Measurements from ENCODE around the gene PRPS2. TPM values are rescaled to one million over a fixed set of nuclear protein-coding genes. Genes with fewer than 3 reads are reported as not detected.

The PRPS2 gene
- total RNA-seq, 1 donor = 30.2 TPM

DNA sequence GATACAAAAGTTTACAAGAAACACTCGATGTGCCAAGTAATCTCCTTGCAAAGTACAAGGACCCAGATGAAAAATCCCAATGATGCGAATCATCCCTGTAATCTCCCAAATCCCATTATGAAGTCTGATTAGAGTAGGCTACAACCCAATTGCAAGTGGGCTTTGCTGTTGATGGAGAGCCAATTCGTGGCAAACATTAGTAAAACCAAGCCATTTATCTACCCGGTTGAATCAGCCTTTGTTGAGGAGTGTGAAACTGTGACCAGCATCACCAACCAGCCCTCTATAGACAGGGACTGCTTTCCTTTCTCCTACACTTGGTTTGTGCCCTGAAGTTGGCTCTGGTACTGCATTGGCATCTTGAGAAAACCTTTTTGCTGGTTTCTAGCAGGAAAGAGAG is 1.2 kb upstream of the PRPS2 start:
- DNase-seq (ENCODE audit: low read depth) = no peak
- TF ChIP-seq, protein P1, sequence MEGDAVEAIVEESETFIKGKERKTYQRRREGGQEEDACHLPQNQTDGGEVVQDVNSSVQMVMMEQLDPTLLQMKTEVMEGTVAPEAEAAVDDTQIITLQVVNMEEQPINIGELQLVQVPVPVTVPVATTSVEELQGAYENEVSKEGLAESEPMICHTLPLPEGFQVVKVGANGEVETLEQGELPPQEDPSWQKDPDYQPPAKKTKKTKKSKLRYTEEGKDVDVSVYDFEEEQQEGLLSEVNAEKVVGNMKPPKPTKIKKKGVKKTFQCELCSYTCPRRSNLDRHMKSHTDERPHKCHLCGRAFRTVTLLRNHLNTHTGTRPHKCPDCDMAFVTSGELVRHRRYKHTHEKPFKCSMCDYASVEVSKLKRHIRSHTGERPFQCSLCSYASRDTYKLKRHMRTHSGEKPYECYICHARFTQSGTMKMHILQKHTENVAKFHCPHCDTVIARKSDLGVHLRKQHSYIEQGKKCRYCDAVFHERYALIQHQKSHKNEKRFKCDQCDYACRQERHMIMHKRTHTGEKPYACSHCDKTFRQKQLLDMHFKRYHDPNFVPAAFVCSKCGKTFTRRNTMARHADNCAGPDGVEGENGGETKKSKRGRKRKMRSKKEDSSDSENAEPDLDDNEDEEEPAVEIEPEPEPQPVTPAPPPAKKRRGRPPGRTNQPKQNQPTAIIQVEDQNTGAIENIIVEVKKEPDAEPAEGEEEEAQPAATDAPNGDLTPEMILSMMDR (IDR thresholded peaks at IDR 0.05; ENCODE audit: insufficient read depth, low read depth, low read length) = no peak
- no peak overlapping the region for H3K4me3 ChIP-seq (ENCODE audit: low read depth, low read length)

DNA sequence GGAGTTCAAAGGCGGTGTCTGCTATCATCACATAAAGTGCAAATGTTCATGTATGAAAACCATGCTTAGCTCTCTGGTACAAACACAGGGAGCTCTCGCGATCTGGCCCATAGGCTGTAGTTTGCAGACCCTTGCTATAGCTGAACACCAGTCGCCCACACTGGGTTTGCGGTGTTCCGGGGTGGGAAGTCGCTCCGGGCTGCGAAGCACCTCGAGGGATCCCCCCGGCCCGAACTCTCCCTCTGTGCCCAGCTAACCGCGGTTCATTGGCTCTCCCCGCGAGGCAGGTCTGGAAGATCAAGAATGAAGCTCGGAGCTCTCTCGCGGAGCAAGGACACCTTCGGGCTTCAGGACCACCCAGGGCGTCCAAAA is 341 bp upstream of the PRPS2 start:
- no peak for DNase-seq (ENCODE audit: low read depth)
- TF ChIP-seq, protein P1 (IDR thresholded peaks at IDR 0.05; ENCODE audit: insufficient read depth, low read depth, low read length) = no peak
- H3K4me3 ChIP-seq (ENCODE audit: low read depth, low read length) = peak overlapping the region; percentile 73

DNA sequence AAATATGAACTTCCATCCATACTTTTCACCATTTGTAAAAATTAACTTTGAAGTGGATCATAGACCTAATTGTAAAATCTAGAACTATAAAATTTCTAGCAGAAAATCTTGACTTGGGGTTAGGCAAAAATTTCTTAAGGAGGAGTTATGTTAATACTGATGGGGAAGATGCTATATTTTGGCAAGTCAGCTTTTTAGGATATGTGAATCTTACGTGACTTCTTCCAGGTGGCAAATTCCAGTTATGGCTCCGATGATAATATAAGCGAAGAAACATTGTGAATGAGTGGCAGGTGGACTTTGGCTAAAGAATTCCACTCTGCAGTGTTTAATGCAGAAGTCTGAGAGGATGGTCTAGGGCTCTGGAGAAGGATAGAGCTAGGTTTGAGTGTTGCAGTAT is 1.5 kb downstream of the PRPS2 start:
- no peak overlapping the region for H3K4me3 ChIP-seq (ENCODE audit: low read depth, low read length)
- DNase-seq (ENCODE audit: low read depth) = no peak
- TF ChIP-seq, protein P1 (IDR thresholded peaks at IDR 0.05; ENCODE audit: insufficient read depth, low read depth, low read length) = no peak

DNA sequence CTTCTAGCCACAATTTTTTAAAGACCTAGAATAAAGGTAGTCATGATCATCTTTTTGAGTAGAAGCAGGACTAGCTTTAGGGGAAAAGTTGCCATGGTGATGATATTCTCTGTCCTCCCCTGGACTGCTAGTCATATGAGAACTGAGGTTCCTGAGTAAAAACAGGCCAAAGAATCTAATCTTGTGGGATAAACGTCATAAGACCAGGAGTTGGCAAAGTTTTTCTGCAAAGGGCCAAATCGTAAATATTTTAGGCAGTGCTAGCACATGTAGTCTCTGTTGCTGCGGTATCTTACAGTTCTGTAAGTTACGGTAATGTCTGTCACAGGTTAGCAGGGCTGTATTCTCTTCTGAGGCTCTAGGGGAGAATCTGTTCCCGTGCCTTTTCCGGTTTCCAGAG is 3.4 kb downstream of the PRPS2 start:
- peak; percentile 84 for DNase-seq (ENCODE audit: low read depth)
- H3K4me3 ChIP-seq (ENCODE audit: low read depth, low read length) = no peak overlapping the region
- TF ChIP-seq, protein P1 (IDR thresholded peaks at IDR 0.05; ENCODE audit: insufficient read depth, low read depth, low read length) = no peak

DNA sequence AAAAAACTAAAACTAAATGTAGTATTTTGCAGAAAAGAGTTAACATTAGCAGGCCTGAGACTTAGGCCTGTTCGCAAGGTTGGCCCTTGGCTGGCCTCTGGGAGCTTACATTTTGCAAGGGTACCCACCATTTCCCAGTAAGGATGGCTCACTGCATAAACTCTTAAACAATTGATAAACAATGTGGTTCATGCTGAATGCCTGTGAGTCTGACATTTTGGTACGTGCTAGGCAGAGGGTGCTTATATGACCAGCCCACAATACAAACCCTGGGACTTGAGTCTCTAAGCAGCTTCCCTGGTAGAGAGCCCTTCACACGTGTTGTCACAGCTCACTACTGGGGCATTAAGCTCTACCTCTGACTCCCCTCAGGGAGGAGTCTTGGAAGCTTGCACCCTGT is 7.4 kb downstream of the PRPS2 start:
- TF ChIP-seq, protein P1 (IDR thresholded peaks at IDR 0.05; ENCODE audit: insufficient read depth, low read depth, low read length) = no peak
- H3K4me3 ChIP-seq (ENCODE audit: low read depth, low read length) = no peak overlapping the region
- DNase-seq (ENCODE audit: low read depth) = peak; percentile 36

DNA sequence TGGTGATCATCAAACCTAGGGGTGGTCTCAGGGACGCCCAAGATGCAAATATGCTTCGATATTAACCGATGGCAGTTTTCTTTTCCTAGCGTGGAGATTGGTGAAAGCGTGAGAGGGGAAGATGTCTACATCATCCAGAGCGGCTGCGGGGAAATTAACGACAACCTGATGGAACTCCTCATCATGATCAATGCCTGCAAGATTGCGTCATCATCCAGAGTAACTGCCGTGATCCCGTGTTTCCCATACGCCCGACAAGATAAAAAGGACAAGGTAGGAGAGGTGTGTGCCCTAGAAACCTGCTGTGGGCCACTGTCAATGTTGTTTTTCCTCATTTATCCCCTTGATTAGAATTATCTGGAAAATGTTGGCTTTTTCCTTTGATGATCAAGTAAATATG is 7.9 kb downstream of the PRPS2 start:
- no peak for DNase-seq (ENCODE audit: low read depth)
- TF ChIP-seq, protein P1 (IDR thresholded peaks at IDR 0.05; ENCODE audit: insufficient read depth, low read depth, low read length) = no peak
- no peak overlapping the region for H3K4me3 ChIP-seq (ENCODE audit: low read depth, low read length)

DNA sequence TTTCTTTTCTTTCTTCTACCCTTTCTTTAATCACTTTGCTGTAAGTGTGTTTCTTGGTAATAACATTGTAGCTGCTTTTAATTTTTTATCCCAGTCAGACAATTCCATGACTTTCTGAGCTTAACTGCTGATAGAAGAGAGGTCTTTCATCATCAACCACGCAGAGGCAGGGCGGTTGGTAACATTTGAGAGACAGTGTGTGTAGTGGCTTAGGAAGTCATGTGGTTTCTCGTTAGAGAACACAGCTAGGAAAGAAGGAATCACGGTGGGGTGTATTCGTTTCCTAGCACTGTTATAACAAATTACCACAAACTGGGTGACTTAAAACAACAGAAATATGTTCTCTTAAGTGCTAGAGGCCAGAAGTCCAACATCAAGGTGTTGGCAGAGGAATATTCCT is 11.5 kb downstream of the PRPS2 start:
- peak; percentile 20 for DNase-seq (ENCODE audit: low read depth)

More for the DNA sequence above, 11.5 kb downstream of the PRPS2 start:
- TF ChIP-seq, protein P1 (IDR thresholded peaks at IDR 0.05; ENCODE audit: insufficient read depth, low read depth, low read length) = no peak
- H3K4me3 ChIP-seq (ENCODE audit: low read depth, low read length) = no peak overlapping the region
